Right atrium auricular region (tissue), 2 donors: ENCODE measurements around the gene CCDC187. TPM values are rescaled to one million over a fixed set of nuclear protein-coding genes. Genes with fewer than 3 reads are reported as not detected.

Experiments used
- DNase-seq: peaks from one replicate; pipeline ENCODE4 v3.0.0-alpha.2; 2019; ENCODE audit warnings: low spot score
- H3K27ac ChIP-seq, 2 donors: fragments of 200-600 bp; sonication (generic); 1 replicate in 1 of 2; 2 replicates in 1 of 2; pipeline ENCODE4 v1.5.1; 2016 to 2019
- H3K27me3 ChIP-seq, 2 donors: fragments of 200-600 bp; sonication (generic); one replicate each; pipeline versions ENCODE4 v1.5.1 to v1.6.0; 2017 to 2019
- H3K36me3 ChIP-seq: fragments of 200-600 bp; sonication (generic); one replicate; pipeline ENCODE4 v1.5.1; 2016
- H3K4me1 ChIP-seq, 2 donors: fragments of 200-600 bp; sonication (generic); one replicate each; pipeline versions ENCODE4 v1.5.1 to v1.6.0; 2017 to 2019
- H3K4me3 ChIP-seq, 2 donors: fragments of 200-600 bp; sonication (generic); 1 replicate in 1 of 2; 2 replicates in 1 of 2; pipeline ENCODE4 v1.5.1; 2017 to 2019; ENCODE audit warnings: mild to moderate bottlenecking in 1 of 2, moderate library complexity in 1 of 2
- H3K9me3 ChIP-seq, 2 donors: fragments of 200-600 bp; sonication (generic); one replicate each; pipeline ENCODE4 v1.5.1; 2019
- total RNA-seq, 2 donors: library from RNA; depleted of rRNA; stranded (reverse); fragments of >200 nt; gene quantifications; one replicate each; pipeline ENCODE4 v1.1.0, GENCODE V29; 2016
- TF ChIP-seq, protein P1 (sequence below), 2 donors: fragments of 200-600 bp; sonication (generic); IDR thresholded peaks; one replicate each; pipeline ENCODE4 v1.5.1; 2019; ENCODE audit warnings: antibody characterized with exemption in 2 of 2

Gene CCDC187
- total RNA-seq, 2 donors from 2014 or later, result not detected

DNA sequence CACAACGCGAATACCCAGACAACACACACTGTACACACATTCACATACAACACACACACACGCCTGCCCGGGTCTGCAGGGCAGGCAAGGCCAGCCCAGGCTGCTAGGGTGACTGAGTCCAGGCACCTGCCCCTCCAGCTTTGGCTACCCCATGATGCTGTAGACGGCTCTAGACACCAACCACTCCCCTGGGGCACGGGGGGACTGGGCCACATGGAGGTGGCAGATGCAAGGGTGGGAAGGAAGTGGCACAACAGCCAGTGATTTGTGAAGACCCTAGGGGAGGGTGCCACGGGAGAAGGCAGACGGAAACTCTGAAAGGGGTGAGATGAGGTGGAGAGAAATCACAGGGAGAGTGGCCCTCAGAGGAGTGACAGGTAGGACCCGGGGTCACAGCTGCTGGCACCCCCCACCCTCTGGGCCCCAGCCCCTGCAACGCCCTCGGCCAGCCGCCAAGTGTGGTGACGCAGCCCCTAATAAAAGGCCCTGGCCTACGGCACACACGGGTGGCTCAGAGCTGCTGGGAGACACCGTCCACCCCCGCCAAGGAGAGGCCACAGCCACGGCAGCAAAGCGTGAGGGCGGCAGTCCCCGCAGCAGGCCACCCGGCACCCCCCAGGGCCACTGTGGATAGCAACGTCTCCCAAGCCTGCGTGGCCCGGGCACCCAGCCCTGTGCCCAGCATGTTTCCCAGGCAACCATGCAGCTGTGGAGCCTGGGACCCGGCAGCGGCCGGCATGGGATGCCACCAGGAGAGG lies 6.6 kb upstream of the CCDC187 start:
- H3K4me3 ChIP-seq, result no peak overlapping the region
- no peak overlapping the region for H3K27ac ChIP-seq
- H3K4me1 ChIP-seq, result no peaks in the 10 kb centered on the region
- no peaks in the 10 kb centered on the region for H3K27me3 ChIP-seq
- no peaks in the 10 kb centered on the region for H3K36me3 ChIP-seq
- DNase-seq, result no peak
- no peaks in the 10 kb centered on the region for H3K9me3 ChIP-seq
- TF ChIP-seq, protein P1, sequence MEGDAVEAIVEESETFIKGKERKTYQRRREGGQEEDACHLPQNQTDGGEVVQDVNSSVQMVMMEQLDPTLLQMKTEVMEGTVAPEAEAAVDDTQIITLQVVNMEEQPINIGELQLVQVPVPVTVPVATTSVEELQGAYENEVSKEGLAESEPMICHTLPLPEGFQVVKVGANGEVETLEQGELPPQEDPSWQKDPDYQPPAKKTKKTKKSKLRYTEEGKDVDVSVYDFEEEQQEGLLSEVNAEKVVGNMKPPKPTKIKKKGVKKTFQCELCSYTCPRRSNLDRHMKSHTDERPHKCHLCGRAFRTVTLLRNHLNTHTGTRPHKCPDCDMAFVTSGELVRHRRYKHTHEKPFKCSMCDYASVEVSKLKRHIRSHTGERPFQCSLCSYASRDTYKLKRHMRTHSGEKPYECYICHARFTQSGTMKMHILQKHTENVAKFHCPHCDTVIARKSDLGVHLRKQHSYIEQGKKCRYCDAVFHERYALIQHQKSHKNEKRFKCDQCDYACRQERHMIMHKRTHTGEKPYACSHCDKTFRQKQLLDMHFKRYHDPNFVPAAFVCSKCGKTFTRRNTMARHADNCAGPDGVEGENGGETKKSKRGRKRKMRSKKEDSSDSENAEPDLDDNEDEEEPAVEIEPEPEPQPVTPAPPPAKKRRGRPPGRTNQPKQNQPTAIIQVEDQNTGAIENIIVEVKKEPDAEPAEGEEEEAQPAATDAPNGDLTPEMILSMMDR (IDR thresholded peaks at IDR 0.05), result no peak

- Histone ChIP-seq H3K27me3 (no peaks in the 10 kb centered on the region), H3K27ac (no peak overlapping the region), H3K4me3 (no peak overlapping the region), H3K36me3 (no peaks in the 10 kb centered on the region), H3K9me3 (no peaks in the 10 kb centered on the region), H3K4me1 (no peaks in the 10 kb centered on the region)
- no peak for DNase-seq
- TF ChIP-seq, protein P1 (IDR thresholded peaks at IDR 0.05), result no peak
These were observed 5.9 kb upstream of the CCDC187 start for GRCh38 chr9:136309806-136310220.

DNA sequence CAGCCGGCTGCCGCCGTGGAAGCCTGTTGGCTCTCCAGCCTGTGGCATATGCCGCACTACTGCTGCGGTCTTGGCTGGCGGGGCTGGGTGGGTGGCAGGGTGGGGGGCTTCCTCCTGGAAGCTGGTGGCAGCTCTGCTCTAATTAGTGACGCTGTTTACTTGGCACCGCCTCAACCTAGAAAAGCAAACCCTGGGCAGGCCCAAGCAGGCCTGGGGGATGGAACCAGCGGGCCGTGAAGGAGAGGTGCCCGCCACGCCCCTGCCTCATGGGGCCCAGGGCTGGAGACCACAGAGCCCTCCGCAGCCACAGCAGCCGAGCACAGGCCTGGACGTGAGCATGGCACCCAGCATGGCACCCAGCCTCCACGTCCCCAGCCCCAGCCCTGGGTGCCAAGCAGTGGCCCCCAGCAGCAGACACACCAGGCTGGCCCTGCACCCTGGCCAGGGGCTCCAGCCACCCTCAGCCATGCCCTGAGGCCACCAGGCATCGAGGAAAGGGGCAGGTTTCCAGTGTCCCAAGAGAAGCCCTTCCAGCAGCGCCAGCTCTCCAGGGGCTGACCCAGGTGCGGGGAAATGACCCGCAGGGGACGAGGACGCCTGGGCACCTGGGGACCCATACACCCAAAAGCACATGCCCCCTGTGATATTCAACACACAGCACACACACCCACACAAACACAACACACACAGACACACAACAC lies 5.4 kb upstream of the CCDC187 start:
- DNase-seq, result no peak
- Histone ChIP-seq H3K9me3 (no peaks in the 10 kb centered on the region), H3K4me3 (no peak overlapping the region), H3K27ac (no peak overlapping the region), H3K36me3 (no peaks in the 10 kb centered on the region), H3K4me1 (no peaks in the 10 kb centered on the region), H3K27me3 (no peaks in the 10 kb centered on the region)
- TF ChIP-seq, protein P1 (IDR thresholded peaks at IDR 0.05), result no peak

- no peaks in the 10 kb centered on the region for H3K27me3 ChIP-seq
- H3K4me3 ChIP-seq, result no peak overlapping the region
These were observed 4.8 kb upstream of the CCDC187 start for GRCh38 chr9:136308702-136309053.

DNA sequence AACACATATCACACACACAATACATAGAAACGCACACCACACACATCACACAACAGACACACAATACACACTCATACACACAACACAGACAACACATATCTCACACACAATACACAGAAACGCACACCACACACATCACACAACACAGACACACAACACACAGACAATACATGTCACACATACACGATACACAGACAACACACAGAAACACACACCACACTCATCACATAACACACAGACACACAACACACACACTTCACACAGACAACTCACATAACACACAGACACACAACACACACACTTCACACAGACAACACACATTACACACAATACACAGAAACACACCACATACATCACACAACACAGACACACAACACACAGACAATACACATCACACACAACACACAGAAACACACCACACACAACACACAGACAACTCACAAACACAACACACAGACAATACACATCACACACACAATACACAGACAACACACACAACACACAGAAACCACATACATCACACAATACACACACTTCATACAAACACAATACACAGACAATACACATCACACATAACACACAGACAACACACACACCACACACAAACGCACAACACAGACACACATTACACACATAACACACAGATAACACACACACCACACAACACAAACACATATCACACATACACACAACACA lies 4.3 kb upstream of the CCDC187 start:
- no peaks in the 10 kb centered on the region for H3K36me3 ChIP-seq
- H3K4me3 ChIP-seq, result no peak overlapping the region
- no peaks in the 10 kb centered on the region for H3K27me3 ChIP-seq
- TF ChIP-seq, protein P1 (IDR thresholded peaks at IDR 0.05), result no peak
- DNase-seq, result no peak
- no peak overlapping the region for H3K27ac ChIP-seq
- H3K9me3 ChIP-seq, result no peaks in the 10 kb centered on the region
- no peaks in the 10 kb centered on the region for H3K4me1 ChIP-seq

More at GRCh38 chr9:136308702-136309053, 4.8 kb upstream of the CCDC187 start:
- DNase-seq, result no peak
- TF ChIP-seq, protein P1 (IDR thresholded peaks at IDR 0.05), result no peak
- H3K36me3 ChIP-seq, result no peaks in the 10 kb centered on the region
- no peaks in the 10 kb centered on the region for H3K4me1 ChIP-seq
- H3K9me3 ChIP-seq, result no peaks in the 10 kb centered on the region
- no peak overlapping the region for H3K27ac ChIP-seq
